Fibroblast of the conjunctiva (primary cell): ENCODE data around the gene B3GALT5.

Experiments
- DNase-seq: peaks from one replicate; pipeline ENCODE4 v3.0.0-alpha.2; 2010; ENCODE audit warnings: low read depth

B3GALT5 gene

GRCh38 chr21:39645331-39645730 lies 32.6 kb downstream of the B3GALT5 start:
- no peak for DNase-seq

- DNase-seq, result no peak
Measured at GRCh38 chr21:39647476-39647875, 34.7 kb downstream of the B3GALT5 start.

- DNase-seq, result no peak
Measured at GRCh38 chr21:39648879-39649278, 36.1 kb downstream of the B3GALT5 start.

- DNase-seq, result no peak
Measured at GRCh38 chr21:39649526-39649925, 36.8 kb downstream of the B3GALT5 start.

GRCh38 chr21:39650306-39650705 lies 37.6 kb downstream of the B3GALT5 start:
- no peak for DNase-seq

- no peak for DNase-seq
Measured at GRCh38 chr21:39650801-39651200, 38.1 kb downstream of the B3GALT5 start.

- DNase-seq, result no peak
Measured at GRCh38 chr21:39651206-39651605, 38.5 kb downstream of the B3GALT5 start.

GRCh38 chr21:39654951-39655350 lies 42.2 kb downstream of the B3GALT5 start:
- no peak for DNase-seq

GRCh38 chr21:39655589-39655988 lies 42.8 kb downstream of the B3GALT5 start:
- DNase-seq, result no peak

- no peak for DNase-seq
Measured at GRCh38 chr21:39656209-39656608, 43.5 kb downstream of the B3GALT5 start.

GRCh38 chr21:39657091-39657689 lies 44.5 kb downstream of the B3GALT5 start:
- no peak for DNase-seq

GRCh38 chr21:39658066-39658465 lies 45.3 kb downstream of the B3GALT5 start:
- DNase-seq, result no peak

GRCh38 chr21:39659070-39659815 lies 46.5 kb downstream of the B3GALT5 start:
- no peak for DNase-seq

GRCh38 chr21:39660191-39660980 lies 47.6 kb downstream of the B3GALT5 start:
- DNase-seq, result peak; percentile 27

GRCh38 chr21:39661121-39661520 lies 48.4 kb downstream of the B3GALT5 start:
- no peak for DNase-seq

GRCh38 chr21:39661740-39662139 lies 49.0 kb downstream of the B3GALT5 start:
- no peak for DNase-seq

GRCh38 chr21:39662411-39662953 lies 49.7 kb downstream of the B3GALT5 start:
- DNase-seq, result no peak

- no peak for DNase-seq
Measured at GRCh38 chr21:39663066-39663465, 50.3 kb downstream of the B3GALT5 start.

- no peak for DNase-seq
Measured at GRCh38 chr21:39663742-39664492, 51.2 kb downstream of the B3GALT5 start.

- no peak for DNase-seq
Measured at GRCh38 chr21:39664586-39664985, 51.8 kb downstream of the B3GALT5 start.

- no peak for DNase-seq
Measured at GRCh38 chr21:39666026-39666425, 53.3 kb downstream of the B3GALT5 start.
